Tongue (tissue), 3 donors: ENCODE measurements around the gene CD63. TPM values are rescaled to one million over a fixed set of nuclear protein-coding genes. Genes with fewer than 3 reads are reported as not detected.

Experiments used
- DNase-seq: peaks from one replicate; pipeline ENCODE4 v3.0.0-alpha.2; 2015
- small RNA-seq: library from RNA; depleted of rRNA; stranded (forward); fragments of <200 nt; gene quantifications from one replicate; pipeline ENCODE3, GENCODE V24; 2014; ENCODE audit warnings: low replicate concordance
- total RNA-seq: library from RNA; depleted of rRNA; stranded (reverse); fragments of >200 nt; gene quantifications from one replicate; pipeline ENCODE4 v1.2.3, GENCODE V29; 2014

Gene CD63
- total RNA-seq, 1 donor from 2014 or later, result 710 TPM

DNA sequence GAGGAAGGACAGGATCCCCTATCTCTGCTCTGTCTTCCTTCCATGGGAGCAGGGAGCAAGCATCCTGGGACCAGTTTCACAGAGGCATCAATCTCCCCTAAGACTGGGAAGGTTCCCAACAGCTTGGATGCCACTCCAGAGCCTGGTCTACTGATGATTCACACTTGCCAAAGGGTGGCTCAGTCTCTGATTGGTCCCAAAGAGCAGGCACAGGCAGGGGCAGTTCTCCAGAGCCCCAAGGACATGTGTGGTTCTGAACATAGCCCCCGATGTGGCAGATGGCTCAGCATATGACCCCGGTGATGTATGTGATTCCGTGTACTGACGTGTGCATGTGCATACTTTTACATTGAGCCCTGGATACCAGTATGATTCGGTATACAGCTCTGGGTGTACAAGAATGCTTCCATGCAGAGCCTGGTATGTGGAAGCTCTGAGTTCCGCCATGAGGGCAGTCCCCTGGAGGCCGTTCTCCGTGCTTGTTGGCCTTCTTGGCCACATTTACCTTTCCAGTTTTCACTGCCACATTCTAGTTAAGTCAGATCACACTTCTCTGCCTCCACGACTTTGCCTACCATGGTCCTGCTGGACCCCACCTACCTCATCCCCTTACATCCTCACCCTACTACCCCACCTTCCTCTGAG is 42.3 kb downstream of the CD63 start:
- no peak for DNase-seq

DNA sequence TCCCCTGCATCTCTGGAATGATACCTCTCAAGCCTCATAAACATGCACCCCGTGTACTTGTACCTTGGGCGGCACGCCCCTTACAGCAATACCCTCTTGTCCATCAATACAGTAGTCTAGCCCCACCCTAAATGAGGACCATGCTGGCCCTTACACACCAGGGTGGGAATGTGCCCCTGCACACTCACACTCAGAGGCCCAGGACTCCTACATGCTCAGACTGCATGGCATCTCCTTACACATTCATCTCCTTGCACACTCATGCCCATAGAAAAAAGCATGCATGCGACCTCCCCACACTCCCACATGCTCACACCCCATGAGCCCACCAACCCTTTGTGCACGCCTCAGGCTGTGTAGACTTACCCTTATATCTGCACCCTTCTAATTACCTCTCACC is 43.1 kb downstream of the CD63 start:
- no peak for DNase-seq

DNA sequence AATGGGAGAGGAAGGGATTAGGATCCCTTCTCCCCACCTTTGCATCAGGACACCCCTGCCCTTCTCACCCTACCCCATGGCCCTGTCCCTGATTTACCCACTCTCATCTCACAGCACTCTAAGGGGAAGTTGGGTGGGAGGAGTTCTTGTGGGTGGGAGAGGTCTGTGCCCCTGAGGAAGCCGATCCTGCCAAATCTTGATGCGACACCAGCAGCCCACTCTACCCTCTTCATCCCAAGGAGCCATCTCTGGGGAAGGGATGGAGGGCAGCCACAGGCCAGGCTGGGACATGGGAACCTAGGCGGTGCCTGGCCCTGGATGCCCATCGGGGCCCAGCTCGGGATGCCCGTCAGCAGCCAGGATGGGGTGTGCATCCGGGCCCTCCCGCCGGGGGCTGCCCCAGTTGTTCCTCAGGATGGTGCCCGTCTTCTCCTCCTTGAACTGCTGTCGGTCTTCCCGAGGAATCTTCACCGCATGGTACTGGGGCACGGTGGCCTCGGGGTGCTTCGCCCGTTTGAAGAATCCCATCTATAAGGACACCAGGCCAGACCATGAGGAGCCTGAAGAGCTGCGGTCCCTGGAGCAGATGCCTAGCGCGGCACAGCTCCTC is 43.9 kb downstream of the CD63 start:
- DNase-seq, result no peak

DNA sequence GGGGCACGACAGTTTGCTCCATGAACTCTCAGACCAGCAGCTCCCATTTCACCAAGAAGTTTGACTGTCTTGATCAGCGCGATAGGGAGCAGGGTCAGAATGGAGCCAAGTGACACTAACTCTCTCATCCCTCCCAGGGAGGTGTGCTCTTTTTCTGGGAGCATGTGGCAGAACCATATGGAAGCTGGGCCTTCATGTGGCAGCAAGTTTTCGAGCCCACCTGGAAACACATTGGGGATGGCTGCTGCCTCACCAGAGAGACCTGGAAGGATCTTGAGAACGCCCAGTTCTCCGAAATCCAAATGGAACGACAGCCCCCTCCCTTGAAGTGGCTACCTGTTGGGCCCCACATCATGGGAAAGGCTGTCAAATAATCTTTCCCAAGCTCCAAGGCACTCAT is 45.1 kb downstream of the CD63 start:
- no peak for DNase-seq

DNA sequence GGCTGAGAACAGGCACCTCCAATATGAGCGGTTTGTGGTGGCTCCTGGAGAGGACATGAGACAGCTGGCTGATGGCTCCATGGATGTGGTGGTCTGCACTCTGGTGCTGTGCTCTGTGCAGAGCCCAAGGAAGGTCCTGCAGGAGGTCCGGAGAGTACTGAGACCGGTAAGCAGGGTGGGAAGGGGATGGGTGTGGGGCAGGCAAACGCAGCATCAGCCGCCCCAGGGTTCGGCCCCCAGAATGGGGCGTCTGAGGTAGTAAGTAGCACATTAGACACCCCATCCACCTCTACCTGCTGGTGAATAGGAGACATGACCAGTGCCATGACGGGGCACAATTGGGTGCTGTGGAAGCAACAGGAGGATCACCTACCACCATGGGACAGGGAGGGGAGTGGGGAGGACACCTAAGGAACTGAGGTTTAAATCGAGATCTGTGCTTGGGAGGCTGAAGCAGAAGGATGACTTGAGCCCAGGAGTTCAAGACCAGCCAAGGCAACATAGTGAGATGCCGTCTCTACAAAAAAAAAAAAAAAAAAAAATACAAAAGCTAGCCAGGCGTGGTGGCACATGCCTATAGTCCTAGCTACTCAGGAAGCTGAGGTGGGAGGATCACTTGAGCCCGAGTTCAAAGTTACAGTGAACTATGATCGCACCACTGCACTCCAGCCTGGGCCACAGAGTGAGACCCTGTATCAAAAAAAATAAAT is 46.6 kb downstream of the CD63 start:
- DNase-seq, result no peak

DNA sequence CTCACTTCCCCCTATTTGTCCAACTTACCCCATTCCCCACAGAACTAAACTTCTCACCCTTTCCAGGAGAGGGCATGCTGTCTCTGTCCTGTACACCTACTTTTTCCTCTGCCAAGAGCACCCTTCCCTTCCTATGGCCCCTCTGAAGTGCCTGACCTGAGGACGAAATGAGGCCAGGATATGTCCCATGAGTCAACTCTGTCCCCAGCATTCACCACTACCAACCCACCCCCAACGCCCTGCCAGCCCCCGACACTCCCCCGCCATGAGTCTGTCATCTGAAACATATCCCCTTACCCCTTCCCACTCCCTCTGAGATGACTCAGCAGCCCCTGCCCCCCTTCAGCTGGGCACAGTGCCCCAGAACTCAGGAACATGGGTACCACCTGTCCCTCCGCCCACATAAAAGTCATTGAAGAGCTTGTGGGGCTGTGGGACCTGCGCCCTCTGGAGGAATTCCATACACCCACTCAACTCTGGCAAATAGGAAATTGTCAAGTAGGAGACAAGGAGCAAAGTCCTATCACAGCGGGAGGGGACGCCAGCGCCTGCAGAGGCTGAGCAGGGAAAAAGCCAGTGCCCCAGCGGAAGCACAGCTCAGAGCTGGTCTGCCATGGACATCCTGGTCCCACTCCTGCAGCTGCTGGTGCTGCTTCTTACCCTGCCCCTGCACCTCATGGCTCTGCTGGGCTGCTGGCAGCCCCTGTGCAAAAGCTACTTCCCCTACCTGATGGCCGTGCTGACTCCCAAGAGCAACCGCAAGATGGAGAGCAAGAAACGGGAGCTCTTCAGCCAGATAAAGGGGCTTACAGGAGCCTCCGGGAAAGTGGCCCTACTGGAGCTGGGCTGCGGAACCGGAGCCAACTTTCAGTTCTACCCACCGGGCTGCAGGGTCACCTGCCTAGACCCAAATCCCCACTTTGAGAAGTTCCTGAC is 47.4 kb downstream of the CD63 start:
- DNase-seq, result peak; percentile 91

DNA sequence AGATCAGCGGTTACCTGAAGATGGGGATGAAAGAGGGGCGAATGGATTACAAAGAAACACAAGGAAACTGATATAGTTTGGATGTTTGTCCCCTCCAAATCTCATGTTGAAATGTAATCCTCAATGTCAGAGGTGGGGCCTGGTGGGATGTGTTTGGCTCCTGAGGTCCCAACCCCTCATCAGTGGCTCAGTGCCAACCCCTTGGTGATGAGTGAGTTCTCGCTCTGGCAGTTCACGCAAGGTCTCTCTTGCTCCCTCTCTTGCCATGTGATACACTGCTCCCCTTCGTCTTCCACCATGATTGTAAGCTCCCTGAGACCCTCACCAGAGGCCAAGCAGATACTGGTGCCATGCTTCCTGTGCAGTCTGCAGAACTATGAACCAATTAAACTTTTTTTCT is 49.1 kb downstream of the CD63 start:
- DNase-seq, result no peak

DNA sequence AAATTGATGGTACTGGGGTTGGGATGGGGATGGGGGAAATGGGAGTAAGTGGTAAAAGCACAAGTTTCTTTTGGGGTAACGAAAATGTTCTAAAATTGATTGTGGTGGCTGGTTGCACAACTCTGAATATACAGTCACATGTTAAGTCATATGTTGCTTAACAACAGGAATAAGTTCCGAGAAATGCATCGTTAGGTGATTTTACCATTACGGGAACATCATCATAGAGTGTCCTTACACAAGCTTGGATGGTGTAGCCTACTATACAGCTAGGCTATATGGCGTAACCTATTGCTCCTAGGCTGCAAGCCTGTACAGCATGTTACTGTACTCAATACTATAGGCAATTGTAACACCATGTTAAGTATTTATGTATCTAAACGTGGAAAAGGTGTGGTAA is 52.1 kb downstream of the CD63 start:
- no peak for DNase-seq

DNA sequence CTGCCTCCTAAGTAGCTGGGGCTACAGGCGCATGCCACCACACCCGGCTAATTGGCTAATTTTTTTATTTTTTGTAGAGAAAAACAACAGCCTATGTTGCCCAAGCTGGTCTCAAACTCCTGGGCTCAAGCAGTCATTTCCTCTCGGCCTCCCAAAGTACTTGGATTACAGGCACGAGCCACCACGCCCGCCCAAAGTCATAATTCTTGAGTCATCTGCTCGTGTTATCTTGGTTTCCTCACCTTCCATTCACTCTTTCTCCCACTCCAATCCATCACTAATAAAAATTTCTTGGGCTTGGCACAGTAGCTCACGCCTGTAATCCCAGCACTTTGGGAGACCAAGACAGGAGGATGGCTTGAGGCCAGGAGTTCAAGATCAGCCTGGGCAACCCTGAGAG is 53.1 kb downstream of the CD63 start:
- DNase-seq, result no peak

Small RNA genes within 50 kb of the gene (small RNA-seq; reads per million reads assigned to genes)
- gene AC009779.1 (not detected), gene RF00017 (not detected)

Other genes with a start within 250 kb of the CD63 start
- not detected for gene OR6C68, start 236.6 kb downstream of the CD63 start, total RNA-seq
- gene OR6C4, start 179.4 kb downstream of the CD63 start, total RNA-seq, result not detected
- not detected for gene OR2AP1, start 156.5 kb downstream of the CD63 start, total RNA-seq
- gene OR10P1, start 92.1 kb downstream of the CD63 start, total RNA-seq, result not detected
- 278 TPM for gene ITGA7, start 21.1 kb downstream of the CD63 start, total RNA-seq
- 78.9 TPM for gene BLOC1S1, start 13.0 kb downstream of the CD63 start, total RNA-seq
- gene RDH5, start 8.6 kb downstream of the CD63 start, total RNA-seq, result 18.8 TPM
- 4.5 TPM for gene GDF11, start 14.1 kb upstream of the CD63 start, total RNA-seq
- gene SARNP, start 88.7 kb upstream of the CD63 start, total RNA-seq, result 51.6 TPM
- gene ORMDL2, start 89.0 kb upstream of the CD63 start, total RNA-seq, result 5.4 TPM
- 37.4 TPM for gene DNAJC14, start 100.6 kb upstream of the CD63 start, total RNA-seq
- 1.5 TPM for gene MMP19, start 113.9 kb upstream of the CD63 start, total RNA-seq
- 15.5 TPM for gene PYM1, start 198.9 kb upstream of the CD63 start, total RNA-seq
- 50.5 TPM for gene DGKA, start 202.2 kb upstream of the CD63 start, total RNA-seq
- 2.1 TPM for gene PMEL, start 237.0 kb upstream of the CD63 start, total RNA-seq
- gene CDK2, start 237.8 kb upstream of the CD63 start, total RNA-seq, result 14.0 TPM
- 77.1 TPM for gene RAB5B, start 245.1 kb upstream of the CD63 start, total RNA-seq